Panc1 (cell line): ENCODE measurements around the gene GRID2. TPM values are rescaled to one million over a fixed set of nuclear protein-coding genes. Genes with fewer than 3 reads are reported as not detected.
"Not testable (repeated sequence)": the region's sequence is repeated elsewhere in the genome, so short reads cannot be mapped to it uniquely, and the experiment has no call there.

ENCODE experiments used
- ATAC-seq: fragments of 200-7000 bp; cut with Tn5 transposase; 2 replicates; pipeline ENCODE4 v1.9.1; 2020; ENCODE audit warnings: mild to moderate bottlenecking, moderate library complexity
- BruUV-seq: library from RNA; stranded (reverse); fragments of 400-500 nt; replicated peaks from 2 replicates; lab custom pipeline; 2021; lab: Mats Ljungman, UMichigan
- CTCF ChIA-PET: fragments of 300-600 bp; sonication (Branson Sonifier 250); formaldehyde crosslinking; loops from one replicate; lab custom pipeline; 2022; ENCODE audit warnings: antibody characterized with exemption; lab: Charles Lee
- POLR2A ChIA-PET: fragments of 300-600 bp; sonication (Branson Sonifier 250); formaldehyde crosslinking; loops from one replicate; lab custom pipeline; 2022; ENCODE audit warnings: antibody characterized with exemption; lab: Charles Lee
- DNase-seq: peaks from one replicate; pipeline ENCODE4 v3.0.0-alpha.2; 2010; ENCODE audit warnings: low read depth, low spot score
- H3K27ac ChIP-seq: 2 replicates; pipeline ENCODE4 v1.5.1; 2011; ENCODE audit warnings: mild to moderate bottlenecking, low read length, inconsistent platforms
- H3K27me3 ChIP-seq: fragments of 200-500 bp; sonication (Bioruptor generic); 2 replicates; pipeline ENCODE4 v1.6.0; 2014; ENCODE audit warnings: low read length, inconsistent platforms; ENCODE audit not compliant: control insufficient read depth, insufficient read depth
- H3K36me3 ChIP-seq: fragments of 200-500 bp; sonication (Bioruptor generic); 2 replicates; pipeline ENCODE4 v1.5.1; 2014; ENCODE audit warnings: inconsistent platforms, mild to moderate bottlenecking, low read length, moderate library complexity; ENCODE audit not compliant: control insufficient read depth, insufficient read depth
- H3K4me1 ChIP-seq: 2 replicates; pipeline ENCODE4 v1.5.1; 2011; ENCODE audit warnings: inconsistent platforms, mild to moderate bottlenecking, low read length, moderate library complexity; ENCODE audit not compliant: control insufficient read depth, insufficient read depth
- H3K4me3 ChIP-seq, 2 experiments: 2 replicates each; pipeline ENCODE4 v1.5.1; 2011 to 2012; ENCODE audit warnings: low read depth in 2 of 2, low read length in 2 of 2, mild to moderate bottlenecking in 2 of 2, inconsistent platforms in 1 of 2, moderate library complexity in 1 of 2
- H3K9me3 ChIP-seq: fragments of 200-500 bp; sonication (Bioruptor generic); 2 replicates; pipeline ENCODE4 v1.5.1; 2014; ENCODE audit warnings: low read depth, mild to moderate bottlenecking, inconsistent platforms, low read length, moderate library complexity; ENCODE audit not compliant: control insufficient read depth, insufficient read depth
- CTCF ChIP-seq: fragments of 450-650 bp; IDR thresholded peaks from 2 replicates; pipeline ENCODE4 v1.5.1; 2017; ENCODE audit warnings: mild to moderate bottlenecking
- POLR2AphosphoS5 ChIP-seq: IDR thresholded peaks from 2 replicates; pipeline ENCODE4 v1.6.1; 2012; ENCODE audit warnings: mild to moderate bottlenecking, low read depth, low read length, moderate library complexity
- REST ChIP-seq, 2 experiments: IDR thresholded peaks; 2 replicates each; pipeline ENCODE4 v1.6.1; 2011 to 2012; ENCODE audit warnings: low read depth in 2 of 2, control low read depth in 1 of 2, low read length in 1 of 2, mild to moderate bottlenecking in 1 of 2, moderate library complexity in 1 of 2; ENCODE audit not compliant: insufficient read depth in 1 of 2
- SIN3A ChIP-seq: IDR thresholded peaks from 2 replicates; pipeline ENCODE4 v1.6.1; 2012; ENCODE audit warnings: low read depth, mild to moderate bottlenecking, low read length, moderate library complexity, borderline replicate concordance; ENCODE audit not compliant: insufficient read depth
- TCF7L2 ChIP-seq: IDR thresholded peaks from 2 replicates; pipeline ENCODE4 v1.6.1; 2011; ENCODE audit warnings: mild to moderate bottlenecking, low read depth, low read length, inconsistent platforms
- in situ Hi-C: cut with HindIII; loops from 2 replicates; pipeline ENCODE4 v1.10.0; 2016; ENCODE audit warnings: low sequenced_read_pairs, low pct_unique_long_range_greater_than_20kb
- intact Hi-C: fragments of 100-400 bp; cut with micrococcal nuclease; formaldehyde crosslinking; loops from one replicate; pipeline ENCODE4 v1.10.0; 2022; ENCODE audit not compliant: unreplicated experiment
- total RNA-seq: library from RNA; stranded (reverse); gene quantifications from one replicate; pipeline ENCODE4 v1.2.1, GENCODE V29; 2021; ENCODE audit not compliant: unreplicated experiment

GRID2 gene
- total RNA-seq, 1 experiment from 2014 or later, result 0.08 TPM

DNA sequence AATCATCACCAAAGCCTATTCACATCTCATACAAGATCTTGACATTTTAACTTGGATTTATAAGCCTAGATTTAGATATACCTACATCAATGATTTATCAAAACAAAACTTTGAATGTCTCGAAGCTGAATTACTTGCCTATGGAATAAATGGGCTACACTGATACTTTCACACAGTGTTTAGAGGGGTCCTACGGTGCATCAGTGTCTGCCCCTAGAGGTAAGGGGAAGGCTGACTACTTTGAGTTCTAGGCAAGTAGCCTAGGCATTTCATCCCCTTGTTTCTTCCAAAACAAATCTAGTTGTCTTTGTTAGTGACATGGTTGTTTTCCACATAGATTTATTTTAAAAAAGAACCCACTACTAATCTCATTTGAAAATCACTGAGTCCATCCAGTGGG lies 1366.7 kb downstream of the GRID2 start:
- POLR2A ChIA-PET, result no interaction called here
- H3K9me3 ChIP-seq, result no peaks in the 10 kb centered on the region
- H3K4me3 ChIP-seq, result no peak overlapping the region
- no TSS peak for BruUV-seq
- no peak for TF ChIP-seq REST (IDR thresholded peaks at IDR 0.05; ENCODE audit: insufficient read depth in 1 of 2, low read depth in 2 of 2, low read length in 1 of 2)
- TF ChIP-seq CTCF, result no peak
- TF ChIP-seq POLR2AphosphoS5, result no peak
- no peak for TF ChIP-seq TCF7L2
- TF ChIP-seq SIN3A, result no peak
- intact Hi-C loops, result no loop called here
- CTCF ChIA-PET, result no interaction called here
- no peaks in the 10 kb centered on the region for H3K36me3 ChIP-seq
- no peak for ATAC-seq
- DNase-seq, result no peak
- H3K4me1 ChIP-seq, result no peaks in the 10 kb centered on the region
- in situ Hi-C loops, result no loop called here
- H3K27me3 ChIP-seq, result no peaks in the 10 kb centered on the region
- H3K27ac ChIP-seq, result no peak overlapping the region

GRCh38 chr4:93671093-93671492 lies 1367.3 kb downstream of the GRID2 start:
- in situ Hi-C loops, result no loop called here
- Histone ChIP-seq H3K27ac (no peak overlapping the region), H3K9me3 (no peaks in the 10 kb centered on the region), H3K27me3 (no peaks in the 10 kb centered on the region), H3K4me1 (no peaks in the 10 kb centered on the region), H3K4me3 (no peak overlapping the region), H3K36me3 (no peaks in the 10 kb centered on the region)
- ATAC-seq (no peak), DNase-seq (no peak)
- intact Hi-C loops, result no loop called here
- no peak for TF ChIP-seq SIN3A
- TF ChIP-seq CTCF, result no peak
- no peak for TF ChIP-seq REST (IDR thresholded peaks at IDR 0.05; ENCODE audit: insufficient read depth in 1 of 2, low read depth in 2 of 2, low read length in 1 of 2)
- no peak for TF ChIP-seq TCF7L2
- TF ChIP-seq POLR2AphosphoS5, result no peak
- no TSS peak for BruUV-seq
- CTCF ChIA-PET, result no interaction called here
- POLR2A ChIA-PET, result no interaction called here

DNA sequence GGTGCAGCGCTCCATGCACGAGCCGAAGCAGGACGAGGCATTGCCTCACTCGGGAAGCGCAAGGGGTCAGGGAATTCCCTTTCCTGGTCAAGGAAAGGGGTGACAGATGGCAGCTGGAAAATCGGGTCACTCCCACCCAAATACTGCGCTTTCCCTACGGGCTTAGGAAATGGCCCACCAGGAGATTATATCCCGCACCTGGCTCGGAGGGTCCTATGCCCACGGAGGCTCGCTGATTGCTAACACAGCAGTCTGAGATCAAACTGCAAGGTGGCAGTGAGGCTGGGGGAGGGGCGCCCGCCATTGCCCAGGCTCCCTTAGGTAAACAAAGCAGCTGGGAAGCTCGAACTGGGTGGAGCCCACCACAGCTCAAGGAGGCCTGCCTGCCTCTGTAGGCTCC lies 1373.2 kb downstream of the GRID2 start:
- H3K4me3 ChIP-seq, BruUV-seq, in situ Hi-C loops, H3K27me3 ChIP-seq, CTCF ChIA-PET, ATAC-seq, H3K36me3 ChIP-seq, POLR2A ChIA-PET, intact Hi-C loops, H3K9me3 ChIP-seq, H3K27ac ChIP-seq, H3K4me1 ChIP-seq, DNase-seq: not testable (repeated sequence)
